Stimulated activated naive CD8-positive, alpha-beta T cell treated with anti-CD3 and anti-CD28 coated beads, Interleukin-15, amount 100 ng/mL, for 72 hours (primary cell): Measurements from ENCODE around the gene TLL1.

ENCODE experiments used
- ATAC-seq: fragments of 150-1000 bp; cut with Tn5 transposase; 2 replicates; pipeline ENCODE4 v1.10.0; 2021; ENCODE audit warnings: mild to moderate bottlenecking, moderate library complexity
- DNase-seq, 2 donors: peaks; one replicate each; pipeline ENCODE4 v3.0.0; 2021 to 2022
- H3K27ac Mint-ChIP-seq, 2 donors: one replicate each; pipeline ENCODE4 v1.8.0; 2022; ENCODE audit warnings: mild to moderate bottlenecking in 2 of 2, mixed read lengths in 2 of 2, moderate library complexity in 2 of 2
- H3K27me3 Mint-ChIP-seq: one replicate; pipeline ENCODE4 v1.8.0; 2022; ENCODE audit warnings: mixed read lengths
- H3K4me1 Mint-ChIP-seq: one replicate; pipeline ENCODE4 v1.8.0; 2022; ENCODE audit warnings: mild to moderate bottlenecking, mixed read lengths
- H3K4me3 Mint-ChIP-seq, 2 donors: one replicate each; pipeline ENCODE4 v1.8.0; 2022; ENCODE audit warnings: mild to moderate bottlenecking in 2 of 2, mixed read lengths in 2 of 2, moderate library complexity in 1 of 2
- H3K9me3 Mint-ChIP-seq, 2 donors: one replicate each; pipeline ENCODE4 v1.8.0; 2022; ENCODE audit warnings: mixed read lengths in 2 of 2

The TLL1 gene

GRCh38 chr4:165986956-165987698 is 114.1 kb downstream of the TLL1 start:
- Mint-ChIP-seq H3K9me3 (no peaks in the 10 kb centered on the region), H3K4me3 (no peak overlapping the region)
- ATAC-seq = no peak

GRCh38 chr4:165991325-165992180 is 118.5 kb downstream of the TLL1 start:
- H3K4me3 Mint-ChIP-seq = no peak overlapping the region
- ATAC-seq (no peak), DNase-seq (no peak)
- H3K4me1 Mint-ChIP-seq = no peaks in the 10 kb centered on the region
- no peaks in the 10 kb centered on the region for H3K9me3 Mint-ChIP-seq
- H3K27me3 Mint-ChIP-seq = no peaks in the 10 kb centered on the region
- H3K27ac Mint-ChIP-seq = no peak overlapping the region

More at GRCh38 chr4:165986956-165987698, 114.1 kb downstream of the TLL1 start:
- H3K27ac Mint-ChIP-seq = no peak overlapping the region
- H3K27me3 Mint-ChIP-seq = no peaks in the 10 kb centered on the region
- DNase-seq = no peak
- no peaks in the 10 kb centered on the region for H3K4me1 Mint-ChIP-seq

- Mint-ChIP-seq H3K27ac (no peak overlapping the region), H3K9me3 (no peaks in the 10 kb centered on the region), H3K4me1 (no peaks in the 10 kb centered on the region), H3K27me3 (no peaks in the 10 kb centered on the region), H3K4me3 (no peak overlapping the region)
- DNase-seq = no peak
- ATAC-seq = no peak
These were observed 119.2 kb downstream of the TLL1 start for GRCh38 chr4:165992283-165992682.

DNA sequence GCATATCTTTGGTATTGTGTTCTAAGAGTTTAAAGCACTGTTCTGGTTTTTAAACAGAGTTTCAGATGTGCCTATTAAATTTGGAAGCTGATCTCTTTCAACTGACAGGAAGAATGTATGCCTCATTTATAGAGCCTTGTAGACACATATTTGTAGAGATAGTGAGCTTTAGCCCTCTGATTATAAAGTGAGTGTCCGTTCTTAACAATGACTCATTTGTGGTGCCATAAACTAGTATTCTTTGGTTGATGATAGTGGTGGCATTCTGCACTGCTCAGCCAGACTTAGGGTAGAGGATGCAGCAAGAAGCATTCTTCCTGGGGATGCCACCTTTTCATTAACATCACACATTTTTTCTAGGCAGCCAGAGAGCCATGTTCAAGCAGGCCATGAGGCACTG is 121.7 kb downstream of the TLL1 start:
- no peaks in the 10 kb centered on the region for H3K4me1 Mint-ChIP-seq

GRCh38 chr4:166003811-166004210 is 130.8 kb downstream of the TLL1 start:
- ATAC-seq = no peak
- Mint-ChIP-seq H3K9me3 (peaks cover 0 to 6% of the 10 kb centered on the region in 2 donors), H3K27me3 (no peaks in the 10 kb centered on the region), H3K4me3 (no peak overlapping the region), H3K4me1 (no peaks in the 10 kb centered on the region), H3K27ac (no peak overlapping the region)
- DNase-seq = no peak

More for the DNA sequence above, 121.7 kb downstream of the TLL1 start:
- H3K4me3 Mint-ChIP-seq = no peak overlapping the region
- ATAC-seq = no peak
- no peak overlapping the region for H3K27ac Mint-ChIP-seq
- H3K27me3 Mint-ChIP-seq = no peaks in the 10 kb centered on the region
- H3K9me3 Mint-ChIP-seq = no peaks in the 10 kb centered on the region
- DNase-seq = no peak

GRCh38 chr4:166006217-166006616 is 133.2 kb downstream of the TLL1 start:
- Mint-ChIP-seq H3K27me3 (no peaks in the 10 kb centered on the region), H3K27ac (no peak overlapping the region), H3K4me3 (no peak overlapping the region), H3K9me3 (peaks cover 0 to 6% of the 10 kb centered on the region in 2 donors), H3K4me1 (no peaks in the 10 kb centered on the region)
- ATAC-seq (no peak), DNase-seq (no peak)

DNA sequence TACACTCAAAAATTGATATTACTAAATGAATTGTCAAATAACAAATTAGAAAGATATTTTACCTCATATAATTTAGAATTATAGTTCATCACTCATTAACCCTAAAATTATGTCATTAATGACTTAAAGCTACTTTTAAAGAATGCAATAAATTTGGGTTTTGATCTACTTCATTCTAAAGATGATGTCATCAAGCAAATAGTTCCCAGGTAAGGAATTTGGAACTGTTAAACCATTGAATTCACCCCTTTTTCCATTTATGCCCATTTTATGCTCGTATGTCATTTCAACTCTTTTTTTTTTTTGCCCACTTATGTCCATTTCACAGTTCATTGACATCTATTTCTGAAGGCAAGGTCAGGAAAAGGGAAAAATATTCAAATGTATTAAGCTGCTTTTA is 135.5 kb downstream of the TLL1 start:
- H3K27me3 Mint-ChIP-seq = no peaks in the 10 kb centered on the region
- no peaks in the 10 kb centered on the region for H3K4me1 Mint-ChIP-seq
- ATAC-seq = no peak
- no peak overlapping the region for H3K27ac Mint-ChIP-seq
- DNase-seq = no peak
- H3K4me3 Mint-ChIP-seq = no peak overlapping the region
- peaks cover 0 to 6% of the 10 kb centered on the region in 2 donors for H3K9me3 Mint-ChIP-seq

- no peaks in the 10 kb centered on the region for H3K27me3 Mint-ChIP-seq
- H3K4me3 Mint-ChIP-seq = no peak overlapping the region
- no peaks in the 10 kb centered on the region for H3K9me3 Mint-ChIP-seq
- H3K4me1 Mint-ChIP-seq = no peaks in the 10 kb centered on the region
- ATAC-seq (no peak), DNase-seq (no peak)
- H3K27ac Mint-ChIP-seq = no peak overlapping the region
These were observed 139.3 kb downstream of the TLL1 start for GRCh38 chr4:166012129-166013030.

DNA sequence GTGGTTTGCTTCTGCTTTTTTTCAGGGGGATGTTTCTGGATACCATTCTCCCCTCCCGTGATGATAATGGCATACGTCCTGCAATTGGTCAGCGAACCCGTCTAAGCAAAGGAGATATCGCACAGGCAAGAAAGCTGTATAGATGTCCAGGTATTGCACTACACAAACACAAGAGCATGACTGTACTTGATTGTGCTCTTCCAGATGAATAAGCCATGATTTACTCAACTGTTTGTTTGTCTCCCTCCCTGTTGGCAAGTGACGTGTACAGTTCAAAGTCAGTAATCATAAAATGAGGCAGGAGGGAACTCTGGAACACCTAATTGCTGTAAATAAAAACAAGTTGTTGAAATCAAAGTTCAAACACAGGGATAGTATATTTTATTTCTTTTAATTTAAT is 141.4 kb downstream of the TLL1 start:
- H3K4me1 Mint-ChIP-seq = no peaks in the 10 kb centered on the region
- H3K27me3 Mint-ChIP-seq = no peaks in the 10 kb centered on the region
- no peak overlapping the region for H3K27ac Mint-ChIP-seq
- H3K9me3 Mint-ChIP-seq = peaks cover 0 to 4% of the 10 kb centered on the region in 2 donors
- H3K4me3 Mint-ChIP-seq = no peak overlapping the region
- DNase-seq = no peak
- ATAC-seq = no peak

GRCh38 chr4:166017804-166018203 is 144.8 kb downstream of the TLL1 start:
- DNase-seq (no peak), ATAC-seq (no peak)
- Mint-ChIP-seq H3K9me3 (peaks cover 0 to 4% of the 10 kb centered on the region in 2 donors), H3K4me1 (no peaks in the 10 kb centered on the region), H3K4me3 (no peak overlapping the region), H3K27me3 (no peaks in the 10 kb centered on the region), H3K27ac (no peak overlapping the region)

GRCh38 chr4:166019441-166020220 is 146.6 kb downstream of the TLL1 start:
- Mint-ChIP-seq H3K4me1 (no peaks in the 10 kb centered on the region), H3K27ac (no peak overlapping the region), H3K27me3 (no peaks in the 10 kb centered on the region), H3K9me3 (peaks cover 0 to 4% of the 10 kb centered on the region in 2 donors), H3K4me3 (no peak overlapping the region)
- DNase-seq = no peak
- ATAC-seq = no peak

GRCh38 chr4:166021617-166022016 is 148.6 kb downstream of the TLL1 start:
- Mint-ChIP-seq H3K4me3 (no peak overlapping the region), H3K27ac (no peak overlapping the region), H3K4me1 (no peaks in the 10 kb centered on the region), H3K27me3 (no peaks in the 10 kb centered on the region), H3K9me3 (peaks cover 0 to 4% of the 10 kb centered on the region in 2 donors)
- DNase-seq (no peak), ATAC-seq (no peak)

GRCh38 chr4:166034965-166035364 is 161.9 kb downstream of the TLL1 start:
- no peaks in the 10 kb centered on the region for H3K4me1 Mint-ChIP-seq
- DNase-seq (no peak), ATAC-seq (no peak)
- no peak overlapping the region for H3K4me3 Mint-ChIP-seq
- no peaks in the 10 kb centered on the region for H3K27me3 Mint-ChIP-seq
- H3K27ac Mint-ChIP-seq = no peak overlapping the region
- no peaks in the 10 kb centered on the region for H3K9me3 Mint-ChIP-seq

DNA sequence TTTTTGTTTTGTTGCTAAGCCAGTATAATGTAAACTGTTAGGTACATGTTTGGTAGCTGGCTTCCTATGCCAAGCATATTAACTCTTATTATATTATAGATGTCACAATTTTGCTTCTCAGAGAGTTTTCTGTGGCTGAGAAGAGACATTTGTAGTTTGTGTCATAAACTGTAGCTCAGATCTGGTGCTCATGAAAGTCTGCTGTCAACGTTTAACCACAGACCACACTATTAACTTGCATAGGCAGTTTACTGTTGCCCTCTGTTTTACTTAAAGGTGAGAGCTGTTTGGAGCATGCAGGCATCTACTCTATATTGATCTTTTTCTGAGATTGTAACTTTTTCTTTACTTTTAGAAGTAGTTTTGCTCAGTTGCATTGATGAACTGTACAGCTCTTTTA is 166.8 kb downstream of the TLL1 start:
- no peak overlapping the region for H3K4me3 Mint-ChIP-seq
- H3K4me1 Mint-ChIP-seq = no peaks in the 10 kb centered on the region
- no peak overlapping the region for H3K27ac Mint-ChIP-seq

More for the DNA sequence above, 166.8 kb downstream of the TLL1 start:
- ATAC-seq = no peak
- no peak for DNase-seq
- Mint-ChIP-seq H3K9me3 (no peaks in the 10 kb centered on the region), H3K27me3 (no peaks in the 10 kb centered on the region)
